Prostate gland (tissue), 2 donors: ENCODE measurements around the gene OR51I2.

Experiments used
- POLR2AphosphoS5 ChIP-seq: sonication (generic); formaldehyde crosslinking; IDR thresholded peaks from one replicate; pipeline ENCODE4 v1.6.1; 2017; ENCODE audit warnings: antibody characterized with exemption
- TF ChIP-seq, protein P1 (sequence below), 4 experiments: fragments of 200-600 bp in 2 of 4; fragments of 450-650 bp in 2 of 4; sonication (generic) in 2 of 4; IDR thresholded peaks; 1 replicate in 3 of 4; 2 replicates in 1 of 4; pipeline ENCODE4 v1.5.1; 2016 to 2019; ENCODE audit warnings: antibody characterized with exemption in 4 of 4, mild to moderate bottlenecking in 2 of 4, moderate library complexity in 2 of 4

- TF ChIP-seq, protein P1, sequence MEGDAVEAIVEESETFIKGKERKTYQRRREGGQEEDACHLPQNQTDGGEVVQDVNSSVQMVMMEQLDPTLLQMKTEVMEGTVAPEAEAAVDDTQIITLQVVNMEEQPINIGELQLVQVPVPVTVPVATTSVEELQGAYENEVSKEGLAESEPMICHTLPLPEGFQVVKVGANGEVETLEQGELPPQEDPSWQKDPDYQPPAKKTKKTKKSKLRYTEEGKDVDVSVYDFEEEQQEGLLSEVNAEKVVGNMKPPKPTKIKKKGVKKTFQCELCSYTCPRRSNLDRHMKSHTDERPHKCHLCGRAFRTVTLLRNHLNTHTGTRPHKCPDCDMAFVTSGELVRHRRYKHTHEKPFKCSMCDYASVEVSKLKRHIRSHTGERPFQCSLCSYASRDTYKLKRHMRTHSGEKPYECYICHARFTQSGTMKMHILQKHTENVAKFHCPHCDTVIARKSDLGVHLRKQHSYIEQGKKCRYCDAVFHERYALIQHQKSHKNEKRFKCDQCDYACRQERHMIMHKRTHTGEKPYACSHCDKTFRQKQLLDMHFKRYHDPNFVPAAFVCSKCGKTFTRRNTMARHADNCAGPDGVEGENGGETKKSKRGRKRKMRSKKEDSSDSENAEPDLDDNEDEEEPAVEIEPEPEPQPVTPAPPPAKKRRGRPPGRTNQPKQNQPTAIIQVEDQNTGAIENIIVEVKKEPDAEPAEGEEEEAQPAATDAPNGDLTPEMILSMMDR (IDR thresholded peaks at IDR 0.05), result no peak
- TF ChIP-seq POLR2AphosphoS5, result no peak
These were observed 40.6 kb downstream of the OR51I2 start for GRCh38 chr11:5489576-5490357.
